Hindlimb muscle (tissue), 1 donor: ENCODE results near the gene SNU13. TPM values are rescaled to one million over a fixed set of nuclear protein-coding genes. Genes with fewer than 3 reads are reported as not detected.
"Not testable (repeated sequence)": the region's sequence is repeated elsewhere in the genome, so short reads cannot be mapped to it uniquely, and the experiment has no call there.

Experiments
- DNase-seq: peaks from one replicate; pipeline ENCODE4 v3.0.0-alpha.2; 2013
- polyA plus RNA-seq: library from polyadenylated mRNA; unstranded; fragments of 120-200 nt; gene quantifications from one replicate; pipeline ENCODE4 v1.2.1, GENCODE V29; 2013; ENCODE audit not compliant: insufficient read length

SNU13 gene
- polyA plus RNA-seq: 115 TPM

DNA sequence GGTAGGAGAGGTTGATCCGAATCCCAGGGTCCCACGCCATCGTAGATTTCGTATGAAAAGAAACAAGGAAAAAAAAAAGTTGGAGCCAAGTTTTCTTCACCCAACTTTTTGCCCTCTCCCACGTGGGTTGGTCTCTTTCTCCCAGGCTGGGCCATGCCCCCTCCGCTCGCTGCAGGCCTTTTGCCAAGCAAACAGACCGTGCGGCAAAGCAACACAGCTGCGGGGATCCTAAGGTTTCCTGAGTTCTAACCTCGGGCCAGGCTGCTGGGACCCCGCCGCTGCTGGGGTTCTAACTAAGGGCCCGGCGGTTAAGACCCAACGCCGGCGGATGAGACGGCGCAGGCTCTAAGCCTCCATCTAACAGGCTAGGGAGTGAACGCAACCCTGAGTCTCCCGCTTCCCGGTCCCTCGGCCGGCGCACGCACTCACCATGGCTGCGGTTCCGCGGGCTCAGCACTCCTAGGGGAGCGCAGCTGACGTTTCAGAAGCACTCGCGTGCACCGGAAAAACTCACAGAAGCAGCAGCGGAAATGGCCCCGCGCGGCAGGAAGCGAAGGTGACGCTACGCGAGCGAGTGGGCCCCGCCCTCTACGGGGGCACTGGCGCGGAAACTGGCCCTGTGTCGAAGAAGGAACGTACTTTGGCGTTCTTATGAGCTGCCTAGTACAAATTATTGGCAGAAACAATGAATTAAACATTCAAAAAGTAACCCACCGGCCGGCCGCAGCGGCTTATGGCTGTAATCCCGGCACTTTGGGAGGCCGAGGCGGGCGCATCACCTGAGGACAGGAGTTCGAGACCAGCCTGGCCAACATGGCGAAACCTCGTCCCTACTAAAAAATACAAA is at the start of gene SNU13:
Gene SNU13, minus strand, starts transcription at position 503 of the 847 bp plus-strand sequence. Its CDS starts 71 bp downstream, at position 432.
- peak; percentile 94 for DNase-seq

- DNase-seq: not testable (repeated sequence)
Measured at GRCh38 chr22:41733241-41733640, 44.6 kb upstream of the SNU13 start.

DNA sequence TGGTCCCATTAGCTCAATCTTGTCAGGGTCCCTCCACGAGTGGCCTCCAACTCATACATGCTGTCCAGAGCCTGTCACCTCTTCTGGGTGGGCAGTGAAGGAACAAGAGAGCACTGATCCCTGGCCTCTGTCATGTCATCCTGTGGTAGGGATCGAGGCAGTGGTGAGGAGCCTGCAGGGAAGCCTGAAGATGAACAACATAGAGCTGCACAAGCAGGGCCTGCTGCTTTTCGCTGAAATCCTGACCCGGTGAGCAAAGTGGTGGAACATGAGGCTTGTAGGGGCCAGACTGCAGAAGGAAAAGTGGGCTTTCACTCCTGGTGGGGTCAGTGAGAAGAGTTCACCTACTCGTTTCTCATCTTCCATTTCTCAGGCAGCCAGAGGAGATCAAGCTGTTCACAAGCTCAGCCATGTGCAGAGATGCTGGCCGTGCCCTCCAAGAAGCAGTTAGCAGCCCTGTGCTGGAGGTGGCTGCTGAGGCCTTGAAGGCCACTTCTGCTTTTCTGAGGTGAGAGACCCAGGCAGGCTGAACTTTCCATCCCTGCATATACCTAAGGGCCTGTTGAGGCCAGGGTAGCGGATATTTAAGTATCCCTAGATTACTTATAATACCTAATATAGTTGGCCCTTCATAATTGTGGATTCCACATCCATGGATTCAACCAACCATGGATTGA is 43.6 kb upstream of the SNU13 start:
- no peak for DNase-seq

DNA sequence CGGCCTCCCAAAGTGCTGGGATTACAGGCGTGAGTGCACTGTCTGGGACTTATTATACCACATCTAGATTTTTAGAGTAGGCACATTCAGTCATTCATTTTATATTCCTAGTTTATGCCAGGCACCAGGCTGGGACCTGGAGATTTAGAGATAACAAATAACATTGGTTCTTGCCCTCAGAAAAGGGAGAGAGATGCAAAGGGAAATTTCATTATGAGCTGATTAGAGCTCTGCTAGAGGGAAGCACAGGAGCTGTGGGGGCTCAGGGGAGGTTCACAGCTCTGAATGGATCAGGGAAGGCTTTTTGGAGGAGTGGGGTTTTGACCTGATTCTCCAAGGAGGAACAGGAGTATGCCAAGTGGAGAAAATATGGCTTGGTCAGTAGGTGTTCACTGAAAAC is 42.9 kb upstream of the SNU13 start:
- DNase-seq: no peak

GRCh38 chr22:41725510-41726110 is 36.9 kb upstream of the SNU13 start:
- DNase-seq: no peak

- no peak for DNase-seq
Measured at GRCh38 chr22:41722496-41722895, 33.8 kb upstream of the SNU13 start.

DNA sequence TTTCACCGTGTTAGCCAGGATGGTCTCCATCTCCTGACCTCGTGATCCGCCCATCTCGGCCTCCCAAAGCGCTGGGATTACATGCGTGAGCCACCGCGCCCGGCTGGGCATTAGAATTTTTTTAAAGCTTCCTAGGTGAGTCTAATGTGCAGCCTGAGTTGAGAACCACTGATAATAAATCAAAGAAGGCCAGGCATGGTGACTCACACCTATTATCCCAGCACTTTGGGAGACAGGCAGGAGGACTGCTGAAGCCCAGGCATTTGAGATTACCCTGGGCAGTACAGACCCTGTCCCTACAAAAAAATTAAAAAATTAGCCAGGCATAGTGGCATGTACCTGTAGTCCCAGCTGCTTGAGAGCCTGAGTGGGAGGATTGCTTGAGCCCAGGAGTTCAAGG is 24.3 kb upstream of the SNU13 start:
- no peak for DNase-seq

DNA sequence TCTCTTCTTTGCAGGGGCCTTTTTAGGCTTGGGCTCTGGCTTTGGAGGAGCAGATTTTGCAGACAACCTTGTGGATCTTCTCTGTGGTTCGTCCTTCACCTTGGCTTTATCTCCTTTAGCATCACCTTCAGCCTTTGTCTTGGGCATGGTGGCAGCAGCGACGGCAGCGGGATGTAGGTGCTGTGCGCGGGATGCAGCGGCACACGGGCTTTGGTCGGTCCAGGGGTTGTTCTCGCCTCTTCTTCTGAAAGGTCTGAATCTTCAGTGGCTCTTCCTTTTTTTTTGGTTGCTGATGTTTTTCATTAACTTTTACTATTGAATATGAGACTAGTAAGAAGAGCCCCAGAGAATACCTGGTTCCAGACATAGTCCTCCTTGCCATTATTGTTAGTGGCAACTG is 20.7 kb upstream of the SNU13 start:
- no peak for DNase-seq

DNA sequence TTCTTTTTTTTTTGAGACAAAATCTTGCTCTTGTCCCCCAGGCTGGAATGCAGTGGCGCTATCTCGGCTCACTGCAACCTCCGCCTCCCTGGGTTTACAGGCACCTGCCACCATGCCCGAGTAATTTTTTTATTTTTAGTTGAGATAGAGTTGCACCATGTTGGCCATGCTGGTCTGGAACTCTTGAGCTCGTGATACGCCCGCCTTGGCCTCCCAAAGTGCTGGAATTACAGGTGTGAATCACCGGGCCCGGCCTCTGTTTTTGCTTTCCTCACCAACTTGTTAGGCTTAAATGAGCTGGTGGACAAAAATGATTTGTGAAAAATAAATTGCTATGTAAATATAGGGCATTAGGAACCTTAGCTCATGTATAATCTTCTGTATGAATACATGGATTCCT is 14.1 kb upstream of the SNU13 start:
- DNase-seq: no peak

- DNase-seq: no peak
Measured at GRCh38 chr22:41700108-41700364, 11.4 kb upstream of the SNU13 start.

DNA sequence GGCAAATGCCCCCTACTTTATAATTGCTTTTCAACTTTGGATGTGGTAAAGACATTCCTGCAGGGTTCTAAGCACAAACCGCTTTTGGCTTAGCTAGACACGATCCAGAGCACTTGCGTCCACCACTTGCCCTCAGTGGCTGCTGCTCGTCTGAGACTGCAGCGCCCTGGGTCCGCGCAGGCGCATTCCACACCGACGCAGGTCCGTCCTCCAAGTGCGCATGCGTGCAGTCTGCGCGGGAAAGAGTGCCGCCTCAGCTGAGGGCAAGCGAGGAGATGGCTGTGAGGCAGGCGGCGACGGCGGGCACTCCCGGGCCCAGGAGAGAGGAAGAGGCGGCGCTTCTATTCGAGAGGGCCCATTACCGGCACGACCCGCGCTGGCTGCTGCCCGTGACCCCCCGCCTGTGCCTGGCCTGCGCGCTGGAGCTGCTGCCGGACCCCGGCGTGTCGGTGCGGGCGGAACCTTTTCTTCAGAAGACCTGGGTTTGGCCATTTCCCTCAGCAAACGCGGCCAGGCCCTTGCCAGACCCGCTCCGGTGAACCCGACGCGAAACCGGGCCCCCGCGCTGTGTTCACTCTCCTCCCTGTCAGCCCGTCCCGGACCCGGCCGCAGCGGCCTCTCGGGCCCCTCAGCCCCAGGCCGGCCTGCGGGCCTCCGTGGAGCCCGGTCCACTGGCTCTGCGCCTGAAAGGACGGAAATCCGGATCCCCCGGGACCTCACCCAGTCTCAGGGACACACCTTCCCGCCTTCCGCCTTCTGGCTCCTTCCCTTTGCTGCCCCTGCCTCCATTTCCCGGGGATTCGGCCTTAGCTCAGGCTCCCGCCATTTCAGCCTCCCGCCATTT is 10.8 kb upstream of the SNU13 start, which contains the start of gene MEI1:
Gene MEI1, plus strand, starts transcription at position 240 of the 844 bp plus-strand sequence. Its CDS starts 36 bp downstream, at position 276.
- DNase-seq: peak; percentile 84

DNA sequence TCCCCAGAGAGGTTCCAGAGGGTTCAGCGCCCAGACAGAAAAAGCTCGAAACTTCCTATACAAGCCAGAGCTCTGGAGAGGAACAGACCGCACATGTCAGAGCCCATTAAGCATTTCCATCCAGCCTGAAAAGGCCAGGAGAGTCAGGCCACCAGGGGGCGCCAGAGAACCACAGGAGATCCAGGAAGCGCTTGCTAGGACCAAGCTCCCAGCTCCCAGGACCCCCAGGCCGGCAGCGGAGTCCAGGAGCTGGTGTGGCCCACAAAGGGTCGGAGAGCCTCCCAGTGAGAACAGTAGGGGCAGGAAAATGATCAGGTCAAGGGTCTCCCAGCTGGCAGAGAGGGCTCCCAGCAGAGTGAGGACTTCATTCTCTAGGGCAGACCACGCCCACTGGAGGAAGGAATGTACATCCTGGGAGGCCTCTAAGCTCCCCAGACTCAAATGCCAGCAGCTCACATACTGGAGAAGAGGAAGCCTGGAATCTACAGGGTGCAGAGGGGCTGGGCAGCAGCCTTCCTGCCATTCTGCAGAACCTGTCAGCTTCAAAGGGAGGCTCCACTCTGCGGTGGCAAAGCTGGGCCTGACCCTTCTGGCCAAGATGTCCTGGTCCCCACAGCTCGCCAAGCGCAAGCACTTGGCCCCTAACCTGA is 8.6 kb upstream of the SNU13 start:
- peak; percentile 89 for DNase-seq

DNA sequence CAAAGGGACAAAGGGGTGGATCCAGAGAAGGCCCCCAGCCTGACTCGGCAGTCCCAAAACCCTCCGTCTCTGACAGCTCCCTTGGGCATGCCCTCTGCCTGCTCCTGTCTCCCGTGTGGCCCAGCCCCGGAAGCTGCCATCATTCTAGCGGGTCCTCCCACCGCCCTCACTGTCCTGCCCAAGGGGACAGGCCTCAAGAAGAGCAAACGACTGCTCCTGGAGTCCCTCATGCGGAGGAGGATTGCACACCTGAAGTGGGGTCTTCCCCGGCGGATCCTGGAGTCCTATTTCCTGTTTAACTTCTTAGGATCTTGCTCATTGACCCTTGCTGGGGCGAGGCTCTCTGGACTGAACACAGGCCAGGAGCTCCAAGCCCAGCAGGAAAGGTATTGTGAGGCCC is 8.0 kb upstream of the SNU13 start:
- no peak for DNase-seq

GRCh38 chr22:41695211-41695610 is 6.5 kb upstream of the SNU13 start:
- DNase-seq: no peak

- DNase-seq: no peak
Measured at GRCh38 chr22:41690476-41690875, 1.8 kb upstream of the SNU13 start.

DNA sequence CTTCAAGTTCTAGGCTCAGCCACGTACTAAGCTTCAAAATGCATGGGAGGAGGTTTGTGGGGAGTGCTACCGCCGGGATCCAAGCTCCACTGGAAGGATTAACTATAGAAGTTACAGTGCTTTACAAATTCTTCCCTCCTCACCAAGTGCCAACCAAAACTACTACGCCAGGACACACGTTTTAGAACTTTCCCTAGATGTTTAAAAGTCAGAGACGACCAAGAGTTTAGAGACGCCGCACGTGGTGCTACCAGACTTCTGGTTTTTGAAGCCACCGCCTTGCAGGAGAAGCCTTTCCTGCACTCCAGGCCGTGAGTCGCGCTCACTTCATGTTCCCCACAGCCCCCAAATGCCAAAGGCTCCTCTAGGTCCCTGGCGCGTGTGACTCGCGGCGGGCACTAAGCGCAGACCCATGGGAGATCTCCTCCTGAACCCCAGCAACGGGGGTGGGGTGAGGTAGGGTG is 734 bp downstream of the SNU13 start:
- no peak for DNase-seq

DNA sequence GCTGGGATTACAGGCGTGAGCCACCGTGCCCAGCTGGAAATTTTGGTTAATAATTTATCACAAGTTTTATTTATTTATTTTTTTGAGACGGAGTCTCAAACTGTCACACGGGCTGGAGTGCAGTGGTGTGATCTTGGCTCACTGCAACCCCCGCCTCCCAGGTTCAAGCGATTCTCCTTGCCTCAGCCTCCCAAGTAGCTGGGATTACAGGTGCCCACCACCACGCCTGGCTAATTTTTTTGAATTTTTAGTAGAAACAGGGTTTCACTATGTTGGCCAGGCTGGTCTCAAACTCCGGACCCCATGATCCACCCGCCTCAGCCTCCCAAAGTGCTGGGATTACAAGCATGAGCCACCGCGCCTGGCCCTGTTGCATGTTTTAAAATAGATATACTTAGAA is 1.8 kb downstream of the SNU13 start:
- DNase-seq: not testable (repeated sequence)

GRCh38 chr22:41684194-41684593 is 4.5 kb downstream of the SNU13 start:
- DNase-seq: no peak

DNA sequence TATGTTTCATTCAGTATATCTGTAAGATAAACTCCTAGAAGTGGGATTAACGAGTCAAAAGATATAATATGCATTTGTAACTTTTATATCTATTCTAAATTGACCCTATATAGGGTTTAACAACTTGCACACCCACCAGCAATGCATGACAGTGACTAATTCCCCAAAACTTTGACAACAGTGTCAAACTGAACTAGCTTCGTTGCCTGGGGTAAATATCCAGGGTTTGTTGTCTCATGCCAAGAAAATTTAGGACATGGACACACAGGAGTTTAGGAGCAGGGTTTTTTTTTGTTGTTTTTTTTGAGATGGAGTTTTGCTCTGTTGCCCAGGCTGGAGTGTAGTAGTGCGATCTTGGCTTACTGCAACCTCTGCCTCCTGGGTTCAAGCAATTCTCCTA is 5.1 kb downstream of the SNU13 start:
- no peak for DNase-seq

- no peak for DNase-seq
Measured at GRCh38 chr22:41683052-41683451, 5.6 kb downstream of the SNU13 start.

GRCh38 chr22:41682033-41682807 is 6.4 kb downstream of the SNU13 start:
- DNase-seq: peak; percentile 88
